ENCODE data around the gene IL36A. TPM values are rescaled to one million over a fixed set of nuclear protein-coding genes. Genes with fewer than 3 reads are reported as not detected.

The IL36A gene
- total RNA-seq, 1 experiment from 2014 or later: not detected

- Histone ChIP-seq H3K9me2 (replicated peaks; ENCODE audit: low read length) (no peaks in the 10 kb centered on the region), H3K4me3 (ENCODE audit: low read length) (no peak overlapping the region), H4K20me1 (ENCODE audit: low read length) (no peaks in the 10 kb centered on the region), H3K36me3 (ENCODE audit: low read depth, low read length) (no peaks in the 10 kb centered on the region), H3K9me3 (ENCODE audit: low read length) (no peaks in the 10 kb centered on the region), H3K27ac (ENCODE audit: low read length) (no peak overlapping the region), H3K9ac (ENCODE audit: low read length) (no peak overlapping the region), H3F3A (ENCODE audit: low read length, unreplicated experiment) (no peaks in the 10 kb centered on the region), H3K4me1 (ENCODE audit: insufficient read depth, low read length) (no peaks in the 10 kb centered on the region), H3K79me2 (ENCODE audit: low read length) (no peaks in the 10 kb centered on the region), H3K27me3 (ENCODE audit: low read length) (peaks cover 39% of the 10 kb centered on the region; the same call in 1 of the 2 replicates), H2AFZ (ENCODE audit: low read length) (no peak overlapping the region), H3K4me2 (ENCODE audit: low read length) (no peak overlapping the region)
- ChIA-PET CTCF (no interaction called here), POLR2A (ENCODE audit: unreplicated experiment) (no interaction called here)
- intact Hi-C loops (cut with micrococcal nuclease): no loop called here
- TF ChIP-seq, protein P1, sequence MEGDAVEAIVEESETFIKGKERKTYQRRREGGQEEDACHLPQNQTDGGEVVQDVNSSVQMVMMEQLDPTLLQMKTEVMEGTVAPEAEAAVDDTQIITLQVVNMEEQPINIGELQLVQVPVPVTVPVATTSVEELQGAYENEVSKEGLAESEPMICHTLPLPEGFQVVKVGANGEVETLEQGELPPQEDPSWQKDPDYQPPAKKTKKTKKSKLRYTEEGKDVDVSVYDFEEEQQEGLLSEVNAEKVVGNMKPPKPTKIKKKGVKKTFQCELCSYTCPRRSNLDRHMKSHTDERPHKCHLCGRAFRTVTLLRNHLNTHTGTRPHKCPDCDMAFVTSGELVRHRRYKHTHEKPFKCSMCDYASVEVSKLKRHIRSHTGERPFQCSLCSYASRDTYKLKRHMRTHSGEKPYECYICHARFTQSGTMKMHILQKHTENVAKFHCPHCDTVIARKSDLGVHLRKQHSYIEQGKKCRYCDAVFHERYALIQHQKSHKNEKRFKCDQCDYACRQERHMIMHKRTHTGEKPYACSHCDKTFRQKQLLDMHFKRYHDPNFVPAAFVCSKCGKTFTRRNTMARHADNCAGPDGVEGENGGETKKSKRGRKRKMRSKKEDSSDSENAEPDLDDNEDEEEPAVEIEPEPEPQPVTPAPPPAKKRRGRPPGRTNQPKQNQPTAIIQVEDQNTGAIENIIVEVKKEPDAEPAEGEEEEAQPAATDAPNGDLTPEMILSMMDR (conservative IDR thresholded peaks at IDR 0.05; ENCODE audit: low read depth, low read length): no peak
- TF ChIP-seq EZH2 (IDR thresholded peaks at IDR 0.05; ENCODE audit: low read length, unreplicated experiment) (no peak), EZH2phosphoT487 (IDR thresholded peaks at IDR 0.05; ENCODE audit: borderline replicate concordance, low read length) (no peak)
- DNase-seq (no peak), ATAC-seq (no peak)
- no TSS peak for BruUV-seq (replicated peaks)
Observed at GRCh38 chr2:113027691-113028090, 22.4 kb downstream of the IL36A start.

DNA sequence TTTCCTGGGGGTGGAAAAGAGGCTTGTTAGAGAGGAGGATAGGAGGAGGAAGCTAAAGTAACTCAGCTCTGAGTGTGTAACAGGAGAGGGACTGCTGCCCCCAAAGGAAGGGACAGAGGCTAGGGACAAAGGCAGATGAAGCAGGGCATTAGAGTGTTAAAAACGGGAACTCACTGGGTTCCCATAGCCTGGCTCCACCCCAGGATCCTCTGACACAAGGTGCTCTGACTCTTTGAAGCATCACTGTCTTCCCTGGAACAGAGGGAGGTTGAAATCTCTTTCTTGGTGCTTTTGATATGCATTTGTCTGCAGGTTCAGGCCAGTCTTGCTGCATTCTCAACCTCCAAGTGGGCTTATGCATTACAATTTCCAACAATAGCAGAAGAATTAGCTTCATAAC, 22.9 kb downstream of the IL36A start:
- Histone ChIP-seq H3F3A (ENCODE audit: low read length, unreplicated experiment) (no peaks in the 10 kb centered on the region), H3K27me3 (ENCODE audit: low read length) (peaks cover 39% of the 10 kb centered on the region; the same call in 1 of the 2 replicates), H3K4me3 (ENCODE audit: low read length) (no peak overlapping the region), H3K4me2 (ENCODE audit: low read length) (no peak overlapping the region), H3K9me2 (replicated peaks; ENCODE audit: low read length) (no peaks in the 10 kb centered on the region), H3K9ac (ENCODE audit: low read length) (no peak overlapping the region), H2AFZ (ENCODE audit: low read length) (no peak overlapping the region), H4K20me1 (ENCODE audit: low read length) (no peaks in the 10 kb centered on the region), H3K9me3 (ENCODE audit: low read length) (no peaks in the 10 kb centered on the region), H3K4me1 (ENCODE audit: insufficient read depth, low read length) (no peaks in the 10 kb centered on the region), H3K36me3 (ENCODE audit: low read depth, low read length) (no peaks in the 10 kb centered on the region), H3K27ac (ENCODE audit: low read length) (no peak overlapping the region), H3K79me2 (ENCODE audit: low read length) (no peaks in the 10 kb centered on the region)
- ATAC-seq: no peak
- DNase-seq: no peak
- ChIA-PET CTCF (no interaction called here), POLR2A (ENCODE audit: unreplicated experiment) (no interaction called here)
- BruUV-seq (replicated peaks): no TSS peak
- intact Hi-C loops (cut with micrococcal nuclease): no loop called here
- TF ChIP-seq EZH2phosphoT487 (IDR thresholded peaks at IDR 0.05; ENCODE audit: borderline replicate concordance, low read length): no peak
- no peak for TF ChIP-seq EZH2 (IDR thresholded peaks at IDR 0.05; ENCODE audit: low read length, unreplicated experiment)
- TF ChIP-seq, protein P1 (conservative IDR thresholded peaks at IDR 0.05; ENCODE audit: low read depth, low read length): no peak

DNA sequence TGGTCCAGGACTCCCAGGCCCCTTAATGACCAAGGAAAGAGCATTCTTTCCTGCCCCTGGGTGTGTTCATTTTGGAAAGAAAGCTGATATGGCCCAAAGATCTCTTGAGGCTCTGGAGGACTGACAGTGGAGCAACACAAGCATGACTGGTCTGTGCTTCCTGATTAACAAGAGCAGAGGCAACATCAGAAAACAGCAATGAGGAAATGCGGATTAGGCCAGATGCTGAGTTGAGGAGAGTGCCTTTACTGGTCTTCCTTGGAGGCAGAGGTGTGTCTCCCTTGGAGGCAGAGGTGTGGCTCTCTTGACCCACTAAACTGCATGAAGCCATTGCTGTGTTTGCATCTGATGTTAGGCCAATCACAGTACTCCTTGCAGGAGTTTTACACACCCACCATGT, 27.5 kb downstream of the IL36A start:
- H3K9me3 ChIP-seq (ENCODE audit: low read length): no peaks in the 10 kb centered on the region
- POLR2A ChIA-PET (ENCODE audit: unreplicated experiment): no interaction called here
- no peaks in the 10 kb centered on the region for H3K36me3 ChIP-seq (ENCODE audit: low read depth, low read length)
- H3K4me2 ChIP-seq (ENCODE audit: low read length): no peak overlapping the region
- DNase-seq (no peak), ATAC-seq (no peak)
- H3K9ac ChIP-seq (ENCODE audit: low read length): no peak overlapping the region
- CTCF ChIA-PET: no interaction called here
- H3K79me2 ChIP-seq (ENCODE audit: low read length): no peaks in the 10 kb centered on the region
- no peaks in the 10 kb centered on the region for H4K20me1 ChIP-seq (ENCODE audit: low read length)
- no TSS peak for BruUV-seq (replicated peaks)
- H3K27me3 ChIP-seq (ENCODE audit: low read length): peaks cover 15% of the 10 kb centered on the region; the same call in 1 of the 2 replicates
- H3K4me1 ChIP-seq (ENCODE audit: insufficient read depth, low read length): no peaks in the 10 kb centered on the region
- no peak overlapping the region for H2AFZ ChIP-seq (ENCODE audit: low read length)
- no peak overlapping the region for H3K4me3 ChIP-seq (ENCODE audit: low read length)
- H3F3A ChIP-seq (ENCODE audit: low read length, unreplicated experiment): no peaks in the 10 kb centered on the region
- intact Hi-C loops (cut with micrococcal nuclease): no loop called here
- H3K27ac ChIP-seq (ENCODE audit: low read length): no peak overlapping the region
- no peaks in the 10 kb centered on the region for H3K9me2 ChIP-seq (replicated peaks; ENCODE audit: low read length)
- TF ChIP-seq EZH2 (IDR thresholded peaks at IDR 0.05; ENCODE audit: low read length, unreplicated experiment) (no peak), EZH2phosphoT487 (IDR thresholded peaks at IDR 0.05; ENCODE audit: borderline replicate concordance, low read length) (no peak)
- TF ChIP-seq, protein P1 (conservative IDR thresholded peaks at IDR 0.05; ENCODE audit: low read depth, low read length): no peak

Data from PC-3 (cell line).